HEK293 (cell line): ENCODE measurements around the gene NID2.

Experiments
- CTCF ChIA-PET: fragments of 350-600 bp; formaldehyde crosslinking; extraction: SDS; loops from one replicate; lab custom pipeline; 2021; ENCODE audit warnings: antibody characterized with exemption; lab: Yijun Ruan, JAX
- POLR2A ChIA-PET: fragments of 300-600 bp; formaldehyde crosslinking; extraction: SDS; loops from one replicate; lab custom pipeline; 2020; ENCODE audit warnings: antibody characterized with exemption, inconsistent platforms; lab: Yijun Ruan, JAX
- H3K27ac ChIP-seq: fragments of 200-500 bp; sonication (Bioruptor generic); 2 replicates; pipeline ENCODE4 v1.5.1; 2014; ENCODE audit warnings: low read depth, low read length, control low read depth, inconsistent platforms; ENCODE audit errors: extremely low read depth
- H3K36me3 ChIP-seq, 2 experiments: fragments of 200-500 bp in 1 of 2; sonication (Bioruptor generic) in 1 of 2; 1 replicate in 1 of 2; 2 replicates in 1 of 2; pipeline ENCODE4 v1.5.1; 2014 to 2017; ENCODE audit warnings: inconsistent platforms in 2 of 2, low read length in 2 of 2; ENCODE audit not compliant: control insufficient read depth in 2 of 2, insufficient read depth in 1 of 2
- H3K4me1 ChIP-seq: fragments of 200-500 bp; sonication (Bioruptor generic); 2 replicates; pipeline ENCODE4 v1.5.1; 2014; ENCODE audit warnings: mild to moderate bottlenecking, low read length, inconsistent platforms; ENCODE audit not compliant: control insufficient read depth, insufficient read depth
- H3K4me3 ChIP-seq: 2 replicates; pipeline ENCODE4 v1.5.1; 2011; ENCODE audit warnings: low read depth, mild to moderate bottlenecking, control low read depth, low read length, moderate library complexity
- H3K9me3 ChIP-seq: fragments of 200-500 bp; sonication (Bioruptor generic); 2 replicates; pipeline ENCODE4 v1.5.1; 2014; ENCODE audit warnings: low read depth, low read length, inconsistent platforms; ENCODE audit not compliant: control insufficient read depth, insufficient read depth
- HOXD13 ChIP-seq: sonication (generic); formaldehyde crosslinking; IDR thresholded peaks from 2 replicates; pipeline ENCODE4 v1.8.0; 2022; ENCODE audit warnings: missing genetic modification reagents, borderline replicate concordance
- KLF8 ChIP-seq: fragments of 450-650 bp; formaldehyde crosslinking; IDR thresholded peaks from 2 replicates; pipeline ENCODE4 v1.5.1; 2016; ENCODE audit warnings: missing biosample characterization, missing genetic modification characterization
- SP2 ChIP-seq: fragments of 450-650 bp; formaldehyde crosslinking; IDR thresholded peaks from 2 replicates; pipeline ENCODE4 v1.5.1; 2016; ENCODE audit warnings: missing biosample characterization, missing genetic modification characterization
- ZNF121 ChIP-seq: fragments of 450-650 bp; formaldehyde crosslinking; IDR thresholded peaks from 2 replicates; pipeline ENCODE4 v1.5.1; 2016; ENCODE audit warnings: missing biosample characterization, missing genetic modification characterization
- ZNF140 ChIP-seq: fragments of 450-650 bp; formaldehyde crosslinking; IDR thresholded peaks from 2 replicates; pipeline ENCODE4 v1.5.1; 2016; ENCODE audit warnings: missing biosample characterization, missing genetic modification characterization
- ZNF155 ChIP-seq: fragments of 450-650 bp; formaldehyde crosslinking; IDR thresholded peaks from 2 replicates; pipeline ENCODE4 v1.5.1; 2016; ENCODE audit warnings: missing biosample characterization, missing genetic modification characterization
- ZNF24 ChIP-seq: fragments of 450-650 bp; formaldehyde crosslinking; IDR thresholded peaks from 2 replicates; pipeline ENCODE4 v1.5.1; 2016; ENCODE audit warnings: missing biosample characterization, missing genetic modification characterization
- ZNF292 ChIP-seq: fragments of 450-650 bp; formaldehyde crosslinking; IDR thresholded peaks from 2 replicates; pipeline ENCODE4 v1.5.1; 2016; ENCODE audit warnings: low read depth, missing biosample characterization, missing genetic modification characterization, borderline replicate concordance
- ZNF514 ChIP-seq: fragments of 450-650 bp; formaldehyde crosslinking; IDR thresholded peaks from 2 replicates; pipeline ENCODE4 v1.5.1; 2016; ENCODE audit warnings: missing biosample characterization, missing genetic modification characterization
- ZNF596 ChIP-seq: fragments of 450-650 bp; IDR thresholded peaks from 2 replicates; pipeline ENCODE4 v1.5.0; 2018; ENCODE audit warnings: missing biosample characterization, mild to moderate bottlenecking, missing genetic modification characterization, moderate library complexity
- ZNF701 ChIP-seq: fragments of 450-650 bp; formaldehyde crosslinking; IDR thresholded peaks from 2 replicates; pipeline ENCODE4 v1.5.1; 2016; ENCODE audit warnings: missing biosample characterization, missing genetic modification characterization
- TF ChIP-seq, protein P1 (sequence below): fragments of 450-650 bp; formaldehyde crosslinking; optimal IDR thresholded peaks from 2 replicates; pipeline ENCODE3; 2016; ENCODE audit warnings: missing biosample characterization, mild to moderate bottlenecking, missing genetic modification characterization
- TF ChIP-seq, protein P2 (sequence below): fragments of 450-650 bp; formaldehyde crosslinking; IDR thresholded peaks from 2 replicates; pipeline ENCODE4 v1.5.1; 2016; ENCODE audit warnings: missing biosample characterization, missing genetic modification characterization
- TF ChIP-seq, protein P3 (sequence below): fragments of 450-650 bp; IDR thresholded peaks from 2 replicates; pipeline ENCODE4 v1.5.1; 2018; ENCODE audit warnings: missing biosample characterization, missing genetic modification characterization
- TF ChIP-seq, protein P4 (sequence below): fragments of 450-650 bp; formaldehyde crosslinking; IDR thresholded peaks from 2 replicates; pipeline ENCODE4 v1.5.0; 2017; ENCODE audit warnings: missing biosample characterization, missing genetic modification characterization, borderline replicate concordance
- TF ChIP-seq, protein P5 (sequence below): fragments of 450-650 bp; formaldehyde crosslinking; IDR thresholded peaks from 2 replicates; pipeline ENCODE4 v1.5.1; 2016; ENCODE audit warnings: missing biosample characterization, missing genetic modification characterization
- TF ChIP-seq, protein P6 (sequence below): sonication (generic); formaldehyde crosslinking; IDR thresholded peaks from 2 replicates; pipeline ENCODE4 v1.8.1; 2022; ENCODE audit warnings: mild to moderate bottlenecking, moderate library complexity, missing genetic modification reagents
- TF ChIP-seq, protein P7 (sequence below): fragments of 450-650 bp; formaldehyde crosslinking; IDR thresholded peaks from 2 replicates; pipeline ENCODE4 v1.5.1; 2016; ENCODE audit warnings: missing biosample characterization, missing genetic modification characterization
- TF ChIP-seq, protein P8 (sequence below): fragments of 450-650 bp; formaldehyde crosslinking; IDR thresholded peaks from 2 replicates; pipeline ENCODE4 v1.5.1; 2016; ENCODE audit warnings: missing biosample characterization, missing genetic modification characterization

The NID2 gene

DNA sequence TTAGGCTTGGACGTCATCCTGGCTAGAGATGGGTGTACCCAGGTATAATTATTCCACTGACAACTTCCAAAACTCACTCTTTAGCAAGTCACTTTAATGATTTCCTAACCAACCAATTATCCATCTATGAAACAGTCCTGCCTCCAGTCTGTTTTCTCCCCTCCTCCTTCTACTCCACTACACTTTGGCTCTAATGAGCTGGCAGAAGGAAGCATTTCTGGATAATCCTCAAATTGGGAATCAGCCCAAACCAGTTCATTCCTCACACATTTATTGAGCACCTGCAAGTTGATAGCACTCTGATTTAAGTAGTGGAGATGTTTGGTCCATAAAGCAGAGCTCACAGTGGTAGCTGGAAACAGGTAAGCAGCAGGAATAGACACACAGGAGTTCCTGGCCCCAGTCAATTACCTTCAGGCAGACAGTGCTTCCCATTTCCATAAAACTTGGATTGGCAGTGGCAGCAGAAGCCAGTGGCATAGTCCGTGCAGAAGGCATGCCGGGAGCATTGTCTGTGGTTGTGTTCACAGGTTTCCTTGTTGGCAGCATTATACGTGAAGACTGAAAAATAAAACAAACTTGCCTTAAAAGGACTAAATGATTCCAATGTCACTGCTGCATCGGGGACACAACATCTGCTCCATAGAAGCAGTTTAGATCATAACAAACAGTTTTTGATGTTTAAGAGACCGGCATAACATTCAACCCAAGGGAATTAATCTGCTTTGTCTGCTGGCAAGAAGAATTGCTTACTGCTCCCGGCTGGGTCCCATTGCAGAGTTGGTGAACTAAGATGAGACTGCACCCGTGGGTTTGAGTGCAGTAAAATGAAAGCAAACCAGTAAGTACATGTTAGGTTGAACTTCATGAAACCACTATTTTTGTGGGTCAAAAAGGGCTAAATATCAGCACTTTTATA, 26.2 kb downstream of the NID2 start (continued):
- TF ChIP-seq, protein P1, sequence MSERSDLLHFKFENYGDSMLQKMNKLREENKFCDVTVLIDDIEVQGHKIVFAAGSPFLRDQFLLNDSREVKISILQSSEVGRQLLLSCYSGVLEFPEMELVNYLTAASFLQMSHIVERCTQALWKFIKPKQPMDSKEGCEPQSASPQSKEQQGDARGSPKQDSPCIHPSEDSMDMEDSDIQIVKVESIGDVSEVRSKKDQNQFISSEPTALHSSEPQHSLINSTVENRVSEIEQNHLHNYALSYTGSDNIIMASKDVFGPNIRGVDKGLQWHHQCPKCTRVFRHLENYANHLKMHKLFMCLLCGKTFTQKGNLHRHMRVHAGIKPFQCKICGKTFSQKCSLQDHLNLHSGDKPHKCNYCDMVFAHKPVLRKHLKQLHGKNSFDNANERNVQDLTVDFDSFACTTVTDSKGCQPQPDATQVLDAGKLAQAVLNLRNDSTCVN, result no peak

DNA sequence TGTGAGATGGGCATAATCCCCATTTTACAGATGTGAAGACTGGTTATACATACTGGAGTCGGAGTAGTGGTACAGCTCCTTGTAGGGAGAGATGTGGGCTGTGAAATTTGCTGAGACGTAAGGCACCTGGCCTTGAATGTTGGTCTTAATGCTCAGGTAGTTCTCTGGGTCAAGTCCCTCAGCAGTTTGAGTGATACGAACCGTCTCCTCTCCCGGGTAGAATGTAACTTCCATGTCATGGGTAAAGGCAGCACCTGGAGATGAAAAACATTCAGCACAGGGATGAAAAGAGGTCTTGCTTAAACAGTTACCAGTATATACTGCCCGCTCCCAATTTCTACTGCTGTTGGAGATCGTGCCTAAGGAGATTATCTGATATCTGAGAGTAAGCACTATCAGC, 28.3 kb downstream of the NID2 start:
- CTCF ChIA-PET, result interaction anchor here (0.9 to 1.1 kb wide), 2 partner anchors 17 to 94 kb away, joined by 3 read pairs; no protein-coding TSS in a partner anchor
- Histone ChIP-seq H3K36me3 (peaks cover 0 to 25% of the 10 kb centered on the region in 2 experiments; a peak in 2 of 3 replicates), H3K9me3 (no peaks in the 10 kb centered on the region), H3K4me3 (no peak overlapping the region), H3K4me1 (no peaks in the 10 kb centered on the region), H3K27ac (no peak overlapping the region)
- TF ChIP-seq, protein P2, sequence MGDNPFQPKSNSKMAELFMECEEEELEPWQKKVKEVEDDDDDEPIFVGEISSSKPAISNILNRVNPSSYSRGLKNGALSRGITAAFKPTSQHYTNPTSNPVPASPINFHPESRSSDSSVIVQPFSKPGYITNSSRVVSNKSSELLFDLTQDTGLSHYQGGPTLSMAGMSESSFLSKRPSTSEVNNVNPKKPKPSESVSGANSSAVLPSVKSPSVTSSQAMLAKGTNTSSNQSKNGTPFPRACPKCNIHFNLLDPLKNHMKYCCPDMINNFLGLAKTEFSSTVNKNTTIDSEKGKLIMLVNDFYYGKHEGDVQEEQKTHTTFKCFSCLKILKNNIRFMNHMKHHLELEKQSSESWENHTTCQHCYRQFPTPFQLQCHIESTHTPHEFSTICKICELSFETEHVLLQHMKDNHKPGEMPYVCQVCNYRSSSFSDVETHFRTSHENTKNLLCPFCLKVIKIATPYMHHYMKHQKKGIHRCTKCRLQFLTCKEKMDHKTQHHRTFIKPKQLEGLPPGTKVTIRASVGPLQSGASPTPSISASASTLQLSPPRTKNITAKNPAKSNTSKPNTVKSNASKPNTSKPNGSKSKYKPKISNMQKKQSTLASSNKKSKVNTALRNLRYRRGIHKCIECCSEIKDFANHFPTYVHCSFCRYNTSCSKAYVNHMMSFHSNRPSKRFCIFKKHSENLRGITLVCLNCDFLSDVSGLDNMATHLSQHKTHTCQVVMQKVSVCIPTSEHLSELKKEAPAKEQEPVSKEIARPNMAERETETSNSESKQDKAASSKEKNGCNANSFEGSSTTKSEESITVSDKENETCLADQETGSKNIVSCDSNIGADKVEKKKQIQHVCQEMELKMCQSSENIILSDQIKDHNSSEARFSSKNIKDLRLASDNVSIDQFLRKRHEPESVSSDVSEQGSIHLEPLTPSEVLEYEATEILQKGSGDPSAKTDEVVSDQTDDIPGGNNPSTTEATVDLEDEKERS, result no peak
- TF ChIP-seq ZNF701 (tag by site-specific recombination) (no peak), ZNF140 (tag by site-specific recombination) (no peak), ZNF155 (tag by site-specific recombination) (no peak), ZNF24 (tag by site-specific recombination) (no peak), ZNF596 (no peak), HOXD13 (CRISPR knock-in tag) (no peak), ZNF121 (no peak), ZNF514 (tag by site-specific recombination) (no peak), ZNF292 (tag by site-specific recombination) (no peak), SP2 (tag by site-specific recombination) (no peak), KLF8 (tag by site-specific recombination) (no peak)
- TF ChIP-seq, protein P3, sequence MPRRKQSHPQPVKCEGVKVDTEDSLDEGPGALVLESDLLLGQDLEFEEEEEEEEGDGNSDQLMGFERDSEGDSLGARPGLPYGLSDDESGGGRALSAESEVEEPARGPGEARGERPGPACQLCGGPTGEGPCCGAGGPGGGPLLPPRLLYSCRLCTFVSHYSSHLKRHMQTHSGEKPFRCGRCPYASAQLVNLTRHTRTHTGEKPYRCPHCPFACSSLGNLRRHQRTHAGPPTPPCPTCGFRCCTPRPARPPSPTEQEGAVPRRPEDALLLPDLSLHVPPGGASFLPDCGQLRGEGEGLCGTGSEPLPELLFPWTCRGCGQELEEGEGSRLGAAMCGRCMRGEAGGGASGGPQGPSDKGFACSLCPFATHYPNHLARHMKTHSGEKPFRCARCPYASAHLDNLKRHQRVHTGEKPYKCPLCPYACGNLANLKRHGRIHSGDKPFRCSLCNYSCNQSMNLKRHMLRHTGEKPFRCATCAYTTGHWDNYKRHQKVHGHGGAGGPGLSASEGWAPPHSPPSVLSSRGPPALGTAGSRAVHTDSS, result no peak
- TF ChIP-seq, protein P4, sequence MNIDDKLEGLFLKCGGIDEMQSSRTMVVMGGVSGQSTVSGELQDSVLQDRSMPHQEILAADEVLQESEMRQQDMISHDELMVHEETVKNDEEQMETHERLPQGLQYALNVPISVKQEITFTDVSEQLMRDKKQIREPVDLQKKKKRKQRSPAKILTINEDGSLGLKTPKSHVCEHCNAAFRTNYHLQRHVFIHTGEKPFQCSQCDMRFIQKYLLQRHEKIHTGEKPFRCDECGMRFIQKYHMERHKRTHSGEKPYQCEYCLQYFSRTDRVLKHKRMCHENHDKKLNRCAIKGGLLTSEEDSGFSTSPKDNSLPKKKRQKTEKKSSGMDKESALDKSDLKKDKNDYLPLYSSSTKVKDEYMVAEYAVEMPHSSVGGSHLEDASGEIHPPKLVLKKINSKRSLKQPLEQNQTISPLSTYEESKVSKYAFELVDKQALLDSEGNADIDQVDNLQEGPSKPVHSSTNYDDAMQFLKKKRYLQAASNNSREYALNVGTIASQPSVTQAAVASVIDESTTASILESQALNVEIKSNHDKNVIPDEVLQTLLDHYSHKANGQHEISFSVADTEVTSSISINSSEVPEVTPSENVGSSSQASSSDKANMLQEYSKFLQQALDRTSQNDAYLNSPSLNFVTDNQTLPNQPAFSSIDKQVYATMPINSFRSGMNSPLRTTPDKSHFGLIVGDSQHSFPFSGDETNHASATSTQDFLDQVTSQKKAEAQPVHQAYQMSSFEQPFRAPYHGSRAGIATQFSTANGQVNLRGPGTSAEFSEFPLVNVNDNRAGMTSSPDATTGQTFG (tag by site-specific recombination), result no peak
- TF ChIP-seq, protein P5, sequence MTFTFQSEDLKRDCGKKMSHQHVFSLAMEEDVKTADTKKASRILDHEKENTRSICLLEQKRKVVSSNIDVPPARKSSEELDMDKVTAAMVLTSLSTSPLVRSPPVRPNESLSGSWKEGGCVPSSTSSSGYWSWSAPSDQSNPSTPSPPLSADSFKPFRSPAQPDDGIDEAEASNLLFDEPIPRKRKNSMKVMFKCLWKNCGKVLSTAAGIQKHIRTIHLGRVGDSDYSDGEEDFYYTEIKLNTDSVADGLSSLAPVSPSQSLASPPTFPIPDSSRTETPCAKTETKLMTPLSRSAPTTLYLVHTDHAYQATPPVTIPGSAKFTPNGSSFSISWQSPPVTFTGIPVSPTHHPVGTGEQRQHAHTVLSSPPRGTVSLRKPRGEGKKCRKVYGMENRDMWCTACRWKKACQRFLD (tag by site-specific recombination), result no peak
- TF ChIP-seq, protein P6, sequence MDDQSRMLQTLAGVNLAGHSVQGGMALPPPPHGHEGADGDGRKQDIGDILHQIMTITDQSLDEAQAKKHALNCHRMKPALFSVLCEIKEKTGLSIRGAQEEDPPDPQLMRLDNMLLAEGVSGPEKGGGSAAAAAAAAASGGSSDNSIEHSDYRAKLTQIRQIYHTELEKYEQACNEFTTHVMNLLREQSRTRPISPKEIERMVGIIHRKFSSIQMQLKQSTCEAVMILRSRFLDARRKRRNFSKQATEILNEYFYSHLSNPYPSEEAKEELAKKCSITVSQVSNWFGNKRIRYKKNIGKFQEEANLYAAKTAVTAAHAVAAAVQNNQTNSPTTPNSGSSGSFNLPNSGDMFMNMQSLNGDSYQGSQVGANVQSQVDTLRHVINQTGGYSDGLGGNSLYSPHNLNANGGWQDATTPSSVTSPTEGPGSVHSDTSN, result no peak
- TF ChIP-seq, protein P7, sequence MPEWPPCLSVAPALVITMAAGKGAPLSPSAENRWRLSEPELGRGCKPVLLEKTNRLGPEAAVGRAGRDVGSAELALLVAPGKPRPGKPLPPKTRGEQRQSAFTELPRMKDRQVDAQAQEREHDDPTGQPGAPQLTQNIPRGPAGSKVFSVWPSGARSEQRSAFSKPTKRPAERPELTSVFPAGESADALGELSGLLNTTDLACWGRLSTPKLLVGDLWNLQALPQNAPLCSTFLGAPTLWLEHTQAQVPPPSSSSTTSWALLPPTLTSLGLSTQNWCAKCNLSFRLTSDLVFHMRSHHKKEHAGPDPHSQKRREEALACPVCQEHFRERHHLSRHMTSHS (tag by site-specific recombination), result no peak
- TF ChIP-seq, protein P8, sequence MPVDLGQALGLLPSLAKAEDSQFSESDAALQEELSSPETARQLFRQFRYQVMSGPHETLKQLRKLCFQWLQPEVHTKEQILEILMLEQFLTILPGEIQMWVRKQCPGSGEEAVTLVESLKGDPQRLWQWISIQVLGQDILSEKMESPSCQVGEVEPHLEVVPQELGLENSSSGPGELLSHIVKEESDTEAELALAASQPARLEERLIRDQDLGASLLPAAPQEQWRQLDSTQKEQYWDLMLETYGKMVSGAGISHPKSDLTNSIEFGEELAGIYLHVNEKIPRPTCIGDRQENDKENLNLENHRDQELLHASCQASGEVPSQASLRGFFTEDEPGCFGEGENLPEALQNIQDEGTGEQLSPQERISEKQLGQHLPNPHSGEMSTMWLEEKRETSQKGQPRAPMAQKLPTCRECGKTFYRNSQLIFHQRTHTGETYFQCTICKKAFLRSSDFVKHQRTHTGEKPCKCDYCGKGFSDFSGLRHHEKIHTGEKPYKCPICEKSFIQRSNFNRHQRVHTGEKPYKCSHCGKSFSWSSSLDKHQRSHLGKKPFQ (tag by site-specific recombination), result no peak
- POLR2A ChIA-PET, result no interaction called here
